NB4 (cell line): ENCODE measurements around the gene MYEOV.

Experiments used
- MAX ChIP-seq: IDR thresholded peaks from 2 replicates; pipeline ENCODE4 v1.6.1; 2011; ENCODE audit warnings: low read depth, low read length
- MYC ChIP-seq: IDR thresholded peaks from 2 replicates; pipeline ENCODE4 v1.6.1; 2011; ENCODE audit warnings: low read depth, low read length
- POLR2A ChIP-seq: IDR thresholded peaks from 2 replicates; pipeline ENCODE4 v1.6.1; 2011; ENCODE audit warnings: mild to moderate bottlenecking; ENCODE audit not compliant: insufficient read length; ENCODE audit errors: extremely low read depth
- TF ChIP-seq, protein P1 (sequence below): IDR thresholded peaks from one replicate; pipeline ENCODE4 v1.5.1; 2012; ENCODE audit warnings: low read depth, low read length

DNA sequence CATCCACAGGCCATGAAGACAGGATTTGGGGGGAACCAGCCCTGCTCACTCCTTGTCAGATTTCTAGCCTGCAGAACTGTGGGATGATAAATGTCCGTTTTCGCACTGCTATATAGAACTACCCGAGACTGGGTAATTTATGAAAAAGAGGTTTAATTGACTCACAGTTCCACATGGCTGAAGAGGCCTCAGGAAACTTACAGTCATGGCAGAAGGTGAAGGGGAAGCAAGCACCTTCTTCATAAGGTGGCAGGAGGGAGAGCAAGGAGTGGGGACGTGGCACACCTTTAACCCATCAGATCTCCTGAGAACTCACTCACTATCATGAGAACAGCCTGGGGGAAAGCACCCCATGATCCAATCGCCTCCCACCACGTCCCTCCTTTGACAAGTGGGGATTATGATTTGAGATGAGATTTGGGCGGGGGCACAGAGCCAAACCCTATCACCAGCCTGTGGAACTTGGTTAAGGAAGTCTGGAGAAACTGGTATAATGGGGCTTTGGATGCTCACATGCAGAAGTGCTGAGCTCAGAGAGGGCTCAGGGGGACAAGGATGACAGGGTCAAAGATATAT, 50.7 kb downstream of the MYEOV start:
- TF ChIP-seq MAX = no peak
- TF ChIP-seq, protein P1, sequence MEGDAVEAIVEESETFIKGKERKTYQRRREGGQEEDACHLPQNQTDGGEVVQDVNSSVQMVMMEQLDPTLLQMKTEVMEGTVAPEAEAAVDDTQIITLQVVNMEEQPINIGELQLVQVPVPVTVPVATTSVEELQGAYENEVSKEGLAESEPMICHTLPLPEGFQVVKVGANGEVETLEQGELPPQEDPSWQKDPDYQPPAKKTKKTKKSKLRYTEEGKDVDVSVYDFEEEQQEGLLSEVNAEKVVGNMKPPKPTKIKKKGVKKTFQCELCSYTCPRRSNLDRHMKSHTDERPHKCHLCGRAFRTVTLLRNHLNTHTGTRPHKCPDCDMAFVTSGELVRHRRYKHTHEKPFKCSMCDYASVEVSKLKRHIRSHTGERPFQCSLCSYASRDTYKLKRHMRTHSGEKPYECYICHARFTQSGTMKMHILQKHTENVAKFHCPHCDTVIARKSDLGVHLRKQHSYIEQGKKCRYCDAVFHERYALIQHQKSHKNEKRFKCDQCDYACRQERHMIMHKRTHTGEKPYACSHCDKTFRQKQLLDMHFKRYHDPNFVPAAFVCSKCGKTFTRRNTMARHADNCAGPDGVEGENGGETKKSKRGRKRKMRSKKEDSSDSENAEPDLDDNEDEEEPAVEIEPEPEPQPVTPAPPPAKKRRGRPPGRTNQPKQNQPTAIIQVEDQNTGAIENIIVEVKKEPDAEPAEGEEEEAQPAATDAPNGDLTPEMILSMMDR = no peak
- no peak for TF ChIP-seq POLR2A
- TF ChIP-seq MYC = no peak
